LNCAP (cell line): ENCODE data around the gene OR2B2.

ENCODE experiments used
- CTCF ChIP-seq: fragments of 450-650 bp; IDR thresholded peaks from 2 replicates; pipeline ENCODE4 v1.5.1; 2017; ENCODE audit warnings: mild to moderate bottlenecking

The OR2B2 gene

GRCh38 chr6:27873021-27873940, 38.9 kb downstream of the OR2B2 start:
- TF ChIP-seq CTCF, result no peak

DNA sequence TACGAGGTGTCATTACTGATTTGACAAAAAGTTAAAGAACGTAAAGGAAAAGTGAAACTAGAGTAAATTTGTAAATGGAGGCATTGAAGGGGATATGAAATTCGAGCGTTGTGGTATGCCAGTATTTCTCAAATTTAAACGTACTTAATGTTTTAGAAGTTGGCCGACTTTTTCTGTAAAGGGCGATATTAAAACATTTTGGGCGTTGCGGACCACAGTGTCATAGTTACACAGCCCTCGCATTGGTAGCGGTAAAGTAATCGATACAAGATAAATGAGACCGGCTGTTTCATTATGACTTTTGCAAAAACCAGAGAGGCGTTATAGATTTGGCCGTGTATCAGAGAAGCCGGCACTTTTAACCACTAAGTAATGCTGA, 39.6 kb downstream of the OR2B2 start:
- TF ChIP-seq CTCF, result no peak

GRCh38 chr6:27871924-27872638, 40.1 kb downstream of the OR2B2 start:
- TF ChIP-seq CTCF, result 0 out of 2 replicates have a peak, but pooled peaks have one; percentile 12

GRCh38 chr6:27870291-27870870, 41.8 kb downstream of the OR2B2 start:
- TF ChIP-seq CTCF, result no peak

DNA sequence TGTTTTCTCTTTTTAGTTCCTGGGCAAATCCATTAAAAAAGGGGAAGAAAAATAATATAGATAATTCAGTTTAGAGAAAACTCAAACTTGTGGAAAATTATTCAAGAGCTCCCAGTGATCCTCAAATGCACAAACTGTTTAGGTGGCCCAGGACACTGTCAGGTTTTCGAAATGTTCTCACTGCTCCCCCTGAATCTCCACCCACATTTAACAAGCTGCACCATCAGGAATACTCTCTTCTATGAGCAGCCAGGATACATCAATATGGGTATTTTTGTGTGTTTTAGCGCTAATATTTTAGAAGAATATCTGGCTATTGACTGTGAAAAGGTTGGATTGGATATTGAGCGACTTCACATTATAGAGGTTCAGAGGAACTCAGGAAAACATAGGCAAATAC, 43.9 kb downstream of the OR2B2 start:
- TF ChIP-seq CTCF, result no peak

DNA sequence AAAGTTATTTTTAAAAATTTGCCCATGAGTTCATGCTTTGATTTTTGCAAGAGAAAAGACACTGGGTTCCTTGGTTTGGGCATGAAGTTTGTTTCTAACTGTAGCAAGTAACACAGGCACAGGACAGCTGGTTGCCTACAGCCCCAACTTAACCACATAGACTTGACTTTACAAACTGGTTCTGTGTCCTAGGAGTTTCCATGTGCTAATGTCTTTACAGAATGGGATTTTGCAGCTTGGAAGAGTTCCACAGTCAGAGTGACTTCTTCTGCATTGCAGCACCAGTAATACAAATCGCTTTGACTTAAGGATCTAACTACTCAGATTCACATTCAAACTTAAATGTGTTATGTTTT, 44.3 kb downstream of the OR2B2 start:
- TF ChIP-seq CTCF, result no peak

- TF ChIP-seq CTCF, result no peak
Measured at GRCh38 chr6:27867051-27867944, 44.9 kb downstream of the OR2B2 start.
